ENCODE measurements around the gene GMPR.

GRCh38 chr6:16228709-16229665 lies 9.4 kb upstream of the GMPR start:
- TF ChIP-seq, protein P1, sequence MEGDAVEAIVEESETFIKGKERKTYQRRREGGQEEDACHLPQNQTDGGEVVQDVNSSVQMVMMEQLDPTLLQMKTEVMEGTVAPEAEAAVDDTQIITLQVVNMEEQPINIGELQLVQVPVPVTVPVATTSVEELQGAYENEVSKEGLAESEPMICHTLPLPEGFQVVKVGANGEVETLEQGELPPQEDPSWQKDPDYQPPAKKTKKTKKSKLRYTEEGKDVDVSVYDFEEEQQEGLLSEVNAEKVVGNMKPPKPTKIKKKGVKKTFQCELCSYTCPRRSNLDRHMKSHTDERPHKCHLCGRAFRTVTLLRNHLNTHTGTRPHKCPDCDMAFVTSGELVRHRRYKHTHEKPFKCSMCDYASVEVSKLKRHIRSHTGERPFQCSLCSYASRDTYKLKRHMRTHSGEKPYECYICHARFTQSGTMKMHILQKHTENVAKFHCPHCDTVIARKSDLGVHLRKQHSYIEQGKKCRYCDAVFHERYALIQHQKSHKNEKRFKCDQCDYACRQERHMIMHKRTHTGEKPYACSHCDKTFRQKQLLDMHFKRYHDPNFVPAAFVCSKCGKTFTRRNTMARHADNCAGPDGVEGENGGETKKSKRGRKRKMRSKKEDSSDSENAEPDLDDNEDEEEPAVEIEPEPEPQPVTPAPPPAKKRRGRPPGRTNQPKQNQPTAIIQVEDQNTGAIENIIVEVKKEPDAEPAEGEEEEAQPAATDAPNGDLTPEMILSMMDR (conservative IDR thresholded peaks at IDR 0.05 in 1 of 2, IDR thresholded peaks at IDR 0.05 in 1 of 2; ENCODE audit: extremely low read depth in 1 of 2, insufficient read depth in 1 of 2, low read depth in 1 of 2, low read length in 2 of 2): no peak
- TF ChIP-seq EZH2 (IDR thresholded peaks at IDR 0.05; ENCODE audit: borderline replicate concordance, low read length): no peak
